Neural cell (in vitro differentiated cells): ENCODE data around the gene ADGRG6. TPM values are rescaled to one million over a fixed set of nuclear protein-coding genes. Genes with fewer than 3 reads are reported as not detected.

Experiments
- H2AFZ ChIP-seq: fragments of 200-600, 300-800 bp; sonication (generic), shearing (Covaris generic); 2 replicates; pipeline ENCODE4 v1.6.0; 2014; ENCODE audit warnings: low read depth, mild to moderate bottlenecking, antibody characterized with exemption, low read length, moderate library complexity
- H3F3A ChIP-seq: fragments of 200-600 bp; shearing (Covaris generic); 2 replicates; pipeline ENCODE4 v1.6.1; 2016; ENCODE audit warnings: mild to moderate bottlenecking, moderate library complexity, mixed read lengths, antibody characterized with exemption, low read length; ENCODE audit not compliant: insufficient read depth, poor library complexity, severe bottlenecking
- H3K27ac ChIP-seq: fragments of 200-600, 300-800 bp; sonication (generic), shearing (Covaris generic); 2 replicates; pipeline ENCODE4 v1.5.1; 2014; ENCODE audit warnings: mild to moderate bottlenecking, low read length, moderate library complexity
- H3K27me3 ChIP-seq: fragments of 300-800, 200-600 bp; sonication (generic), shearing (Covaris generic); 2 replicates; pipeline ENCODE4 v1.6.0; 2014; ENCODE audit warnings: mild to moderate bottlenecking, low read depth, low read length, moderate library complexity; ENCODE audit not compliant: insufficient read depth
- H3K36me3 ChIP-seq: fragments of 300-800, 200-600 bp; sonication (generic), shearing (Covaris generic); 2 replicates; pipeline ENCODE4 v1.5.1; 2014; ENCODE audit warnings: mild to moderate bottlenecking, antibody characterized with exemption, low read length, moderate library complexity; ENCODE audit not compliant: insufficient read depth
- H3K4me2 ChIP-seq: fragments of 300-800, 200-600 bp; sonication (generic), shearing (Covaris generic); 2 replicates; pipeline ENCODE4 v1.6.0; 2014; ENCODE audit warnings: mild to moderate bottlenecking, low read length
- H3K4me3 ChIP-seq: fragments of 300-800, 200-600 bp; sonication (generic), shearing (Covaris generic); 2 replicates; pipeline ENCODE4 v1.5.1; 2014; ENCODE audit warnings: mild to moderate bottlenecking, low read length, moderate library complexity
- H3K79me2 ChIP-seq: fragments of 200-600 bp; shearing (Covaris generic); replicated peaks from 2 replicates; pipeline ENCODE4 v1.6.0; 2014; ENCODE audit warnings: mild to moderate bottlenecking, low read length, moderate library complexity; ENCODE audit not compliant: insufficient read depth
- H3K9ac ChIP-seq: fragments of 300-800, 200-600 bp; sonication (generic), shearing (Covaris generic); 2 replicates; pipeline ENCODE4 v1.6.1; 2016; ENCODE audit warnings: mild to moderate bottlenecking, low read length, mixed read lengths
- H3K9me2 ChIP-seq: fragments of 200-600 bp; shearing (Covaris generic); 2 replicates; pipeline ENCODE4 v1.6.1; 2016; ENCODE audit warnings: mild to moderate bottlenecking, low read length, mixed read lengths; ENCODE audit not compliant: insufficient read depth
- H3K9me3 ChIP-seq: fragments of 200-600, 300-800 bp; sonication (generic), shearing (Covaris generic); 2 replicates; pipeline ENCODE4 v1.6.1; 2016; ENCODE audit warnings: mild to moderate bottlenecking, mixed run types, low read length, moderate library complexity, mixed read lengths
- H4K20me1 ChIP-seq: fragments of 200-600 bp; shearing (Covaris generic); 2 replicates; pipeline ENCODE4 v1.6.1; 2016; ENCODE audit warnings: mild to moderate bottlenecking, mixed run types; ENCODE audit not compliant: insufficient read depth
- CTCF ChIP-seq: fragments of 450-650 bp; IDR thresholded peaks from 2 replicates; pipeline ENCODE4 v1.5.1; 2014; ENCODE audit warnings: antibody characterized with exemption, mild to moderate bottlenecking, moderate library complexity; ENCODE audit not compliant: poor library complexity, severe bottlenecking
- EP300 ChIP-seq: fragments of 450-650 bp; conservative IDR thresholded peaks from 2 replicates; pipeline ENCODE4 v1.6.1; 2014; ENCODE audit warnings: antibody characterized with exemption, mild to moderate bottlenecking, moderate library complexity; ENCODE audit not compliant: poor library complexity, severe bottlenecking
- EZH2 ChIP-seq: fragments of 200-600, 300-800 bp; shearing (Covaris generic), sonication (generic); IDR thresholded peaks from 2 replicates; pipeline ENCODE4 v1.6.1; 2014; ENCODE audit warnings: antibody characterized with exemption, low read length, borderline replicate concordance, mild to moderate bottlenecking; ENCODE audit not compliant: insufficient read depth, poor library complexity, severe bottlenecking
- MXI1 ChIP-seq: fragments of 450-650 bp; conservative IDR thresholded peaks from 2 replicates; pipeline ENCODE4 v1.6.1; 2014; ENCODE audit warnings: antibody characterized with exemption, mild to moderate bottlenecking; ENCODE audit not compliant: poor library complexity, severe bottlenecking
- POLR2AphosphoS5 ChIP-seq: IDR thresholded peaks from 2 replicates; pipeline ENCODE4 v1.6.1; 2012
- RAD21 ChIP-seq: fragments of 450-650 bp; conservative IDR thresholded peaks from 2 replicates; pipeline ENCODE4 v1.6.1; 2014; ENCODE audit warnings: antibody characterized with exemption, mild to moderate bottlenecking, moderate library complexity
- SMC3 ChIP-seq: fragments of 450-650 bp; conservative IDR thresholded peaks from 2 replicates; pipeline ENCODE4 v1.6.1; 2014; ENCODE audit warnings: antibody characterized with exemption, mild to moderate bottlenecking, moderate library complexity; ENCODE audit not compliant: poor library complexity
- TAF1 ChIP-seq: IDR thresholded peaks from 2 replicates; pipeline ENCODE4 v1.6.1; 2012; ENCODE audit warnings: low read depth
- polyA plus RNA-seq: library from polyadenylated mRNA; depleted of rRNA; stranded (reverse); fragments of >200 nt; gene quantifications from 2 replicates; pipeline ENCODE4 v1.2.3, GENCODE V29; 2014
- TF ChIP-seq, protein P1 (sequence below): IDR thresholded peaks from 2 replicates; pipeline ENCODE4 v1.6.1; 2012; ENCODE audit warnings: borderline replicate concordance

Gene ADGRG6
- polyA plus RNA-seq, 1 donor from 2014 or later, result 0.37 TPM

GRCh38 chr6:142373268-142374090, 71.7 kb downstream of the ADGRG6 start:
- Histone ChIP-seq H3K27ac (no peak overlapping the region), H3K9me2 (no peaks in the 10 kb centered on the region), H3K4me3 (no peak overlapping the region), H3F3A (no peaks in the 10 kb centered on the region), H2AFZ (no peak overlapping the region), H3K9me3 (no peaks in the 10 kb centered on the region), H3K27me3 (no peaks in the 10 kb centered on the region), H3K36me3 (no peaks in the 10 kb centered on the region), H3K79me2 (no peaks in the 10 kb centered on the region), H3K4me2 (no peak overlapping the region), H3K9ac (no peak overlapping the region), H4K20me1 (no peaks in the 10 kb centered on the region)
- no peak for TF ChIP-seq EZH2
- TF ChIP-seq, protein P1, sequence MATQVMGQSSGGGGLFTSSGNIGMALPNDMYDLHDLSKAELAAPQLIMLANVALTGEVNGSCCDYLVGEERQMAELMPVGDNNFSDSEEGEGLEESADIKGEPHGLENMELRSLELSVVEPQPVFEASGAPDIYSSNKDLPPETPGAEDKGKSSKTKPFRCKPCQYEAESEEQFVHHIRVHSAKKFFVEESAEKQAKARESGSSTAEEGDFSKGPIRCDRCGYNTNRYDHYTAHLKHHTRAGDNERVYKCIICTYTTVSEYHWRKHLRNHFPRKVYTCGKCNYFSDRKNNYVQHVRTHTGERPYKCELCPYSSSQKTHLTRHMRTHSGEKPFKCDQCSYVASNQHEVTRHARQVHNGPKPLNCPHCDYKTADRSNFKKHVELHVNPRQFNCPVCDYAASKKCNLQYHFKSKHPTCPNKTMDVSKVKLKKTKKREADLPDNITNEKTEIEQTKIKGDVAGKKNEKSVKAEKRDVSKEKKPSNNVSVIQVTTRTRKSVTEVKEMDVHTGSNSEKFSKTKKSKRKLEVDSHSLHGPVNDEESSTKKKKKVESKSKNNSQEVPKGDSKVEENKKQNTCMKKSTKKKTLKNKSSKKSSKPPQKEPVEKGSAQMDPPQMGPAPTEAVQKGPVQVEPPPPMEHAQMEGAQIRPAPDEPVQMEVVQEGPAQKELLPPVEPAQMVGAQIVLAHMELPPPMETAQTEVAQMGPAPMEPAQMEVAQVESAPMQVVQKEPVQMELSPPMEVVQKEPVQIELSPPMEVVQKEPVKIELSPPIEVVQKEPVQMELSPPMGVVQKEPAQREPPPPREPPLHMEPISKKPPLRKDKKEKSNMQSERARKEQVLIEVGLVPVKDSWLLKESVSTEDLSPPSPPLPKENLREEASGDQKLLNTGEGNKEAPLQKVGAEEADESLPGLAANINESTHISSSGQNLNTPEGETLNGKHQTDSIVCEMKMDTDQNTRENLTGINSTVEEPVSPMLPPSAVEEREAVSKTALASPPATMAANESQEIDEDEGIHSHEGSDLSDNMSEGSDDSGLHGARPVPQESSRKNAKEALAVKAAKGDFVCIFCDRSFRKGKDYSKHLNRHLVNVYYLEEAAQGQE, result no peak
- no peak for TF ChIP-seq CTCF
- TF ChIP-seq RAD21, result no peak
- no peak for TF ChIP-seq SMC3
- no peak for TF ChIP-seq MXI1
- TF ChIP-seq TAF1, result no peak
- TF ChIP-seq EP300, result no peak
- TF ChIP-seq POLR2AphosphoS5, result no peak

GRCh38 chr6:142374091-142374770, 72.4 kb downstream of the ADGRG6 start:
- Histone ChIP-seq H3K4me3 (no peak overlapping the region), H3K9me2 (no peaks in the 10 kb centered on the region), H3K27ac (no peak overlapping the region), H3K36me3 (no peaks in the 10 kb centered on the region), H3K27me3 (no peaks in the 10 kb centered on the region), H3K9ac (no peak overlapping the region), H2AFZ (no peak overlapping the region), H3K79me2 (no peaks in the 10 kb centered on the region), H3K9me3 (no peaks in the 10 kb centered on the region), H3K4me2 (no peak overlapping the region), H4K20me1 (no peaks in the 10 kb centered on the region), H3F3A (no peaks in the 10 kb centered on the region)
- TF ChIP-seq POLR2AphosphoS5, result no peak
- TF ChIP-seq RAD21, result no peak
- no peak for TF ChIP-seq MXI1
- no peak for TF ChIP-seq SMC3
- TF ChIP-seq EZH2, result no peak
